Kasumi-1 (cell line): ENCODE measurements around the gene SMARCD2.
A peak's percentile ranks its signal among the peaks of the same experiment; 100 is the strongest.
"Not testable (repeated sequence)": the region's sequence is repeated elsewhere in the genome, so short reads cannot be mapped to it uniquely, and the experiment has no call there.

ENCODE experiments used
- DNase-seq, 2 experiments: peaks; one replicate each; lab custom pipeline; 2025; lab: John Stamatoyannopoulos, UW

Gene SMARCD2

GRCh38 chr17:63800783-63801182 lies 41.7 kb downstream of the SMARCD2 start:
- no peak for DNase-seq

GRCh38 chr17:63798572-63799106 lies 43.8 kb downstream of the SMARCD2 start:
- DNase-seq, result no peak

- DNase-seq, result not testable (repeated sequence)
These were observed 46.1 kb downstream of the SMARCD2 start for GRCh38 chr17:63796375-63796774.

GRCh38 chr17:63792055-63792729 lies 50.3 kb downstream of the SMARCD2 start:
- DNase-seq, result no peak

GRCh38 chr17:63790057-63790456 lies 52.4 kb downstream of the SMARCD2 start:
- DNase-seq, result no peak

- DNase-seq, result peak in 1 of 2 experiments; percentile 22
These were observed 55.3 kb downstream of the SMARCD2 start for GRCh38 chr17:63786971-63787711.

- no peak for DNase-seq
These were observed 56.4 kb downstream of the SMARCD2 start for GRCh38 chr17:63786117-63786516.

- no peak for DNase-seq
These were observed 56.9 kb downstream of the SMARCD2 start for GRCh38 chr17:63785556-63785955.

- no peak for DNase-seq
These were observed 59.0 kb downstream of the SMARCD2 start for GRCh38 chr17:63783522-63783921.
